ENCODE results near the gene CDKN2AIPNL.
A peak's percentile ranks its signal among the peaks of the same experiment; 100 is the strongest.

The CDKN2AIPNL gene

GRCh38 chr5:134437340-134437846 is 25.7 kb upstream of the CDKN2AIPNL start:
- peaks cover 10% of the 10 kb centered on the region for H3F3A ChIP-seq (ENCODE audit: insufficient read depth, low read length)
- no peak for TF ChIP-seq EZH2phosphoT487 (IDR thresholded peaks at IDR 0.05; ENCODE audit: low read length)
- no peak for TF ChIP-seq CTCF (IDR thresholded peaks at IDR 0.05; ENCODE audit: low read length)
- no peak for TF ChIP-seq EZH2 (optimal IDR thresholded peaks at IDR 0.05; ENCODE audit: low read depth, low read length)
- H3K79me2 ChIP-seq (ENCODE audit: low read length), result no peaks in the 10 kb centered on the region
- peak overlapping the region; percentile 96 for H3K27ac ChIP-seq (ENCODE audit: low read length)
- peaks cover 21% of the 10 kb centered on the region for H3K4me1 ChIP-seq (ENCODE audit: low read length)
- DNase-seq, result no peak
- H3K36me3 ChIP-seq (replicated peaks; ENCODE audit: insufficient read depth, low read length), result no peaks in the 10 kb centered on the region
- peak overlapping the region; percentile 91 for H3K9ac ChIP-seq (ENCODE audit: low read length)
- no peaks in the 10 kb centered on the region for H3K9me2 ChIP-seq (replicated peaks; ENCODE audit: insufficient read depth, low read length)
- H3K4me2 ChIP-seq (ENCODE audit: low read depth, low read length), result peak overlapping the region; percentile 66
- no peaks in the 10 kb centered on the region for H3K9me3 ChIP-seq (replicated peaks; ENCODE audit: insufficient read depth, low read length)
- peak overlapping the region; percentile 24 for H2AFZ ChIP-seq (ENCODE audit: low read length)
- no peaks in the 10 kb centered on the region for H3K27me3 ChIP-seq (replicated peaks; ENCODE audit: insufficient read depth, low read length)
- no peaks in the 10 kb centered on the region for H4K20me1 ChIP-seq (ENCODE audit: insufficient read depth, low read length)
- H3K4me3 ChIP-seq (ENCODE audit: low read length), result no peak overlapping the region

DNA sequence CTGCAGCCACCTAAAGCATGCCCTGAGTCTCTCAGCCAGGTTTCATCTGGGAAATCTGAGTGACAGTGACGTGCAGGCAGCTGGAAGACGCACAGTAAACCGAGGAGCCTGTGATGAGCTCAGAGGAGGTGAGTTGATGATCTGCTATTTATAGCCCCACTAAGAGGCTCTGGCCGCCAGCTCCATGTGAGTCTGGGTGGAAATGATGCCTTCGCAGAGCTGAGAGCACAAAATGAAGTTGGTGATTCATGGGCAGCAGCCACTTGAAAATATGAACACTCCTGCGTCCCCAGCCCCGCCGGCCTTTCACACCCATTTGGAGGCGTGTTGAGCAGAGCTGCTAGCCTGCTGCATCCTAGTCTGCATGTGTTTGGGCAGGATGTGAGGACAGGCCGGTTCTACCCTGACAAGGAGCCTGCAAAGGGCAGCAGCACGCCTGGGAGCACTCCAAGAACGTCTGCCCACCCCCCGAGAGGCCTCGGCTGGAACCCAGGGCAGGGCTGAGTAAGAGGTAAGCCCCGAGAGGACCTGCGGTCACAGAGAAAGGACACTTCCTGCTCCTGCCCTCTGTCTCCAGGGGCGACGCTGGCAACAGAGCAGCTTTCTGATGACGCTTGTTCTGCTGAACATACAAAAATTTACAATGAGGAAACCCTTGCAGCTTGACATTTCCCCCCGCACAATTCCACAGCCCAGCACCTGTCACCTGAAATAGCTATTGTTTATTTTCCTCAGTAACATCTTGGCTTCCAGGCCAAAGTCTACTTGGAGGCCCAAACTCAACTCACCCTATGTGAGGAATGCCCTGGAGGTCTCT is 25.1 kb upstream of the CDKN2AIPNL start:
- H3K4me2 ChIP-seq (ENCODE audit: low read depth, low read length), result peak overlapping the region; percentile 66
- H3K4me1 ChIP-seq (ENCODE audit: low read length), result peaks cover 21% of the 10 kb centered on the region
- H3K27me3 ChIP-seq (replicated peaks; ENCODE audit: insufficient read depth, low read length), result no peaks in the 10 kb centered on the region
- peaks cover 10% of the 10 kb centered on the region for H3F3A ChIP-seq (ENCODE audit: insufficient read depth, low read length)
- no peaks in the 10 kb centered on the region for H3K36me3 ChIP-seq (replicated peaks; ENCODE audit: insufficient read depth, low read length)
- H2AFZ ChIP-seq (ENCODE audit: low read length), result peak overlapping the region; percentile 24
- peak overlapping the region; percentile 91 for H3K9ac ChIP-seq (ENCODE audit: low read length)
- TF ChIP-seq CTCF (IDR thresholded peaks at IDR 0.05; ENCODE audit: low read length), result no peak
- no peak for TF ChIP-seq EZH2phosphoT487 (IDR thresholded peaks at IDR 0.05; ENCODE audit: low read length)
- H3K4me3 ChIP-seq (ENCODE audit: low read length), result peak overlapping the region; percentile 40
- no peaks in the 10 kb centered on the region for H3K9me3 ChIP-seq (replicated peaks; ENCODE audit: insufficient read depth, low read length)
- H3K9me2 ChIP-seq (replicated peaks; ENCODE audit: insufficient read depth, low read length), result no peaks in the 10 kb centered on the region
- no peaks in the 10 kb centered on the region for H3K79me2 ChIP-seq (ENCODE audit: low read length)
- H3K27ac ChIP-seq (ENCODE audit: low read length), result peak overlapping the region; percentile 96
- peak; percentile 89 for DNase-seq
- H4K20me1 ChIP-seq (ENCODE audit: insufficient read depth, low read length), result no peaks in the 10 kb centered on the region

GRCh38 chr5:134435560-134435959 is 23.9 kb upstream of the CDKN2AIPNL start:
- Histone ChIP-seq H3K9me2 (replicated peaks; ENCODE audit: insufficient read depth, low read length) (no peaks in the 10 kb centered on the region), H4K20me1 (ENCODE audit: insufficient read depth, low read length) (no peaks in the 10 kb centered on the region), H3K4me1 (ENCODE audit: low read length) (peaks cover 21% of the 10 kb centered on the region), H3K9me3 (replicated peaks; ENCODE audit: insufficient read depth, low read length) (no peaks in the 10 kb centered on the region), H3K79me2 (ENCODE audit: low read length) (no peaks in the 10 kb centered on the region), H3K4me2 (ENCODE audit: low read depth, low read length) (no peak overlapping the region), H3K4me3 (ENCODE audit: low read length) (no peak overlapping the region), H3K9ac (ENCODE audit: low read length) (peak overlapping the region; percentile 91; the same call in 1 of the 2 replicates), H3K27ac (ENCODE audit: low read length) (peak overlapping the region; percentile 96; the same call in 1 of the 2 replicates), H3K36me3 (replicated peaks; ENCODE audit: insufficient read depth, low read length) (no peaks in the 10 kb centered on the region), H2AFZ (ENCODE audit: low read length) (no peak overlapping the region), H3F3A (ENCODE audit: insufficient read depth, low read length) (peaks cover 10% of the 10 kb centered on the region), H3K27me3 (replicated peaks; ENCODE audit: insufficient read depth, low read length) (no peaks in the 10 kb centered on the region)
- no peak for DNase-seq
- no peak for TF ChIP-seq EZH2phosphoT487 (IDR thresholded peaks at IDR 0.05; ENCODE audit: low read length)
- no peak for TF ChIP-seq CTCF (IDR thresholded peaks at IDR 0.05; ENCODE audit: low read length)
- TF ChIP-seq EZH2 (optimal IDR thresholded peaks at IDR 0.05; ENCODE audit: low read depth, low read length), result no peak
